Thyroid gland (tissue), 4 donors: ENCODE measurements around the gene XYLT2.

Experiments
- POLR2A ChIP-seq, 2 donors: fragments of 450-650 bp; IDR thresholded peaks; one replicate each; pipeline ENCODE4 v1.6.1; 2017; ENCODE audit warnings: antibody characterized with exemption in 2 of 2, mild to moderate bottlenecking in 2 of 2, moderate library complexity in 1 of 2
- TF ChIP-seq, protein P1 (sequence below), 6 experiments: fragments of 200-600 bp in 3 of 6; fragments of 450-650 bp in 3 of 6; sonication (generic) in 3 of 6; IDR thresholded peaks; one replicate each; pipeline ENCODE4 v1.5.1; 2016 to 2019; ENCODE audit warnings: antibody characterized with exemption in 6 of 6, mild to moderate bottlenecking in 2 of 6, inconsistent platforms in 1 of 6, moderate library complexity in 1 of 6

DNA sequence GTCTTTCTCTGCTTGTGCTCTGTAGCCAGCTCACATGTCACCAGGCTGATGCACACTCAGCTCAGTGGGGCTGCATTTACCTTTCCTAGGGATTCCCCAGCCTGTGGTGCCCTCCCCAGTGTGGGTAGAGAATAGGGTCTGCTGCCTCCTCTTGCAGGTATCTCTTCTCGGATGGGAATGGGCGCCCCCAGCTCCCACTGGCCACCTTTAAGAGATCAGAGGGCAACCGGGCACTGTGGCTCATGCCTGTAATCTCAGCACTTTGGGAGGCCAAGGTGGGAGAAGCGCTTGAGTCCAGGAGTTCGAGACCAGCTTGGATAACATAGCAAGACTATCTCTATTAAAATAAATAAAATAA lies 3.3 kb downstream of the XYLT2 start:
- TF ChIP-seq, protein P1, sequence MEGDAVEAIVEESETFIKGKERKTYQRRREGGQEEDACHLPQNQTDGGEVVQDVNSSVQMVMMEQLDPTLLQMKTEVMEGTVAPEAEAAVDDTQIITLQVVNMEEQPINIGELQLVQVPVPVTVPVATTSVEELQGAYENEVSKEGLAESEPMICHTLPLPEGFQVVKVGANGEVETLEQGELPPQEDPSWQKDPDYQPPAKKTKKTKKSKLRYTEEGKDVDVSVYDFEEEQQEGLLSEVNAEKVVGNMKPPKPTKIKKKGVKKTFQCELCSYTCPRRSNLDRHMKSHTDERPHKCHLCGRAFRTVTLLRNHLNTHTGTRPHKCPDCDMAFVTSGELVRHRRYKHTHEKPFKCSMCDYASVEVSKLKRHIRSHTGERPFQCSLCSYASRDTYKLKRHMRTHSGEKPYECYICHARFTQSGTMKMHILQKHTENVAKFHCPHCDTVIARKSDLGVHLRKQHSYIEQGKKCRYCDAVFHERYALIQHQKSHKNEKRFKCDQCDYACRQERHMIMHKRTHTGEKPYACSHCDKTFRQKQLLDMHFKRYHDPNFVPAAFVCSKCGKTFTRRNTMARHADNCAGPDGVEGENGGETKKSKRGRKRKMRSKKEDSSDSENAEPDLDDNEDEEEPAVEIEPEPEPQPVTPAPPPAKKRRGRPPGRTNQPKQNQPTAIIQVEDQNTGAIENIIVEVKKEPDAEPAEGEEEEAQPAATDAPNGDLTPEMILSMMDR (IDR thresholded peaks at IDR 0.05), result no peak
- no peak for TF ChIP-seq POLR2A (IDR thresholded peaks at IDR 0.05)
